ENCODE results near the gene SHKBP1. TPM values are rescaled to one million over a fixed set of nuclear protein-coding genes. Genes with fewer than 3 reads are reported as not detected.

Gene SHKBP1
- total and polyA plus RNA-seq, 2 of the 13 experiments (the other 11 are each of a cell fraction or from before 2014, with no cell fraction given), result 16.2 to 17.4 TPM

GRCh38 chr19:40604171-40604646 is 27.5 kb downstream of the SHKBP1 start (continued):
- TF ChIP-seq AHDC1 (CRISPR knock-in tag; IDR thresholded peaks at IDR 0.05; ENCODE audit: borderline replicate concordance) (no peak), PCBP2 (optimal IDR thresholded peaks at IDR 0.05; ENCODE audit: low read depth, low read length, poor library complexity, severe bottlenecking) (no peak), ZNF180 (CRISPR knock-in tag; IDR thresholded peaks at IDR 0.05; ENCODE audit: borderline replicate concordance, low read depth) (no peak), ARHGAP35 (CRISPR knock-in tag; IDR thresholded peaks at IDR 0.05; ENCODE audit: borderline replicate concordance) (no peak), CHCHD3 (CRISPR knock-in tag; IDR thresholded peaks at IDR 0.05) (no peak), ZNF468 (CRISPR knock-in tag; IDR thresholded peaks at IDR 0.05) (no peak), NCOA2 (CRISPR knock-in tag; IDR thresholded peaks at IDR 0.05) (no peak), ZMYM3 (CRISPR knock-in tag; IDR thresholded peaks at IDR 0.05) (peak; percentile 60), ZNF772 (CRISPR knock-in tag; IDR thresholded peaks at IDR 0.05) (0 out of 2 replicates have a peak, but pooled peaks have one; percentile 3)
- TF ChIP-seq, protein P1, sequence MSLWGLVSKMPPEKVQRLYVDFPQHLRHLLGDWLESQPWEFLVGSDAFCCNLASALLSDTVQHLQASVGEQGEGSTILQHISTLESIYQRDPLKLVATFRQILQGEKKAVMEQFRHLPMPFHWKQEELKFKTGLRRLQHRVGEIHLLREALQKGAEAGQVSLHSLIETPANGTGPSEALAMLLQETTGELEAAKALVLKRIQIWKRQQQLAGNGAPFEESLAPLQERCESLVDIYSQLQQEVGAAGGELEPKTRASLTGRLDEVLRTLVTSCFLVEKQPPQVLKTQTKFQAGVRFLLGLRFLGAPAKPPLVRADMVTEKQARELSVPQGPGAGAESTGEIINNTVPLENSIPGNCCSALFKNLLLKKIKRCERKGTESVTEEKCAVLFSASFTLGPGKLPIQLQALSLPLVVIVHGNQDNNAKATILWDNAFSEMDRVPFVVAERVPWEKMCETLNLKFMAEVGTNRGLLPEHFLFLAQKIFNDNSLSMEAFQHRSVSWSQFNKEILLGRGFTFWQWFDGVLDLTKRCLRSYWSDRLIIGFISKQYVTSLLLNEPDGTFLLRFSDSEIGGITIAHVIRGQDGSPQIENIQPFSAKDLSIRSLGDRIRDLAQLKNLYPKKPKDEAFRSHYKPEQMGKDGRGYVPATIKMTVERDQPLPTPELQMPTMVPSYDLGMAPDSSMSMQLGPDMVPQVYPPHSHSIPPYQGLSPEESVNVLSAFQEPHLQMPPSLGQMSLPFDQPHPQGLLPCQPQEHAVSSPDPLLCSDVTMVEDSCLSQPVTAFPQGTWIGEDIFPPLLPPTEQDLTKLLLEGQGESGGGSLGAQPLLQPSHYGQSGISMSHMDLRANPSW (CRISPR knock-in tag; IDR thresholded peaks at IDR 0.05; ENCODE audit: borderline replicate concordance), result 0 out of 2 replicates have a peak, but pooled peaks have one; percentile 12
- TF ChIP-seq, protein P2, sequence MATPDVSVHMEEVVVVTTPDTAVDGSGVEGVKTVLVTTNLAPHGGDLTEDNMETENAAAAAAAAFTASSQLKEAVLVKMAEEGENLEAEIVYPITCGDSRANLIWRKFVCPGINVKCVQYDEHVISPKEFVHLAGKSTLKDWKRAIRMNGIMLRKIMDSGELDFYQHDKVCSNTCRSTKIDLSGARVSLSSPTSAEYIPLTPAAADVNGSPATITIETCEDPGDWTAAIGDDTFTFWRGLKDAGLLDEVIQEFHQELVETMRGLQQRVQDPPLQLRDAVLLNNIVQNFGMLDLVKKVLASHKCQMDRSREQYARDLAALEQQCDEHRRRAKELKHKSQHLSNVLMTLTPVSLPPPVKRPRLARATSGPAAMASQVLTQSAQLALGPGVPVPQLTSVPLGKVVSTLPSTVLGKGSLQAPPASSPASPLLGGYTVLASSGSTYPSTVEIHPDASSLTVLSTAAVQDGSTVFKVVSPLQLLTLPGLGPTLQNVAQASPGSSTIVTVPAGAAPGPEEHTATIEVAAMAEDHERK (CRISPR knock-in tag; IDR thresholded peaks at IDR 0.05; ENCODE audit: low read depth), result no peak
